GM12878 (cell line): ENCODE data around the gene SLC38A1. TPM values are rescaled to one million over a fixed set of nuclear protein-coding genes. Genes with fewer than 3 reads are reported as not detected.

ENCODE experiments used
- ATAC-seq: fragments of 200-7000 bp; cut with Tn5 transposase; 3 replicates; pipeline ENCODE4 v1.9.1; 2020; ENCODE audit warnings: mild to moderate bottlenecking, moderate library complexity
- BruUV-seq: library from RNA; stranded (reverse); fragments of 400-500 nt; replicated peaks from 2 replicates; lab custom pipeline; 2021; lab: Mats Ljungman, UMichigan
- CTCF ChIA-PET: fragments of 300-600 bp; sonication (Branson Sonifier 250); formaldehyde crosslinking; extraction: SDS; loops from one replicate; lab custom pipeline; 2021; ENCODE audit warnings: inconsistent platforms; lab: Yijun Ruan, JAX
- POLR2A ChIA-PET: fragments of 350-600 bp; formaldehyde crosslinking; extraction: SDS; loops from one replicate; lab custom pipeline; 2021; ENCODE audit warnings: inconsistent platforms; lab: Charles Lee
- RAD21 ChIA-PET: fragments of 300-600 bp; sonication (Branson Sonifier 250); formaldehyde crosslinking; loops from one replicate; lab custom pipeline; 2023; ENCODE audit warnings: antibody characterized with exemption; ENCODE audit not compliant: unreplicated experiment; lab: Charles Lee
- SMC1A ChIA-PET: fragments of 300-600 bp; sonication (Branson Sonifier 250); formaldehyde crosslinking; loops from one replicate; lab custom pipeline; 2023; ENCODE audit not compliant: unreplicated experiment, uncharacterized antibody; lab: Charles Lee
- DNase-seq: peaks from one replicate; pipeline ENCODE4 v3.0.0-alpha.2; 2011; ENCODE audit warnings: low read depth, low spot score
- FAIRE-seq: peaks from 3 replicates; lab custom pipeline; 2011; peaks lifted over from hg19 to GRCh38; lab: Jason Lieb, UNC
- H2AFZ ChIP-seq: 2 replicates; pipeline ENCODE4 v1.6.0; 2011; ENCODE audit warnings: low read depth, low read length, control low read depth; ENCODE audit not compliant: control insufficient read depth
- H3K27ac ChIP-seq: 2 replicates; pipeline ENCODE4 v1.5.1; 2011; ENCODE audit warnings: control low read depth; ENCODE audit not compliant: control insufficient read depth, insufficient read depth
- H3K27me3 ChIP-seq, 2 experiments: replicated peaks in 1 of 2; 2 replicates each; pipeline versions ENCODE4 v1.6.0 to v1.6.1; 2011; ENCODE audit warnings: low read length in 1 of 2; ENCODE audit not compliant: control insufficient read depth in 2 of 2, insufficient read depth in 2 of 2
- H3K36me3 ChIP-seq, 2 experiments: 2 replicates each; pipeline ENCODE4 v1.5.1; 2011; ENCODE audit warnings: low read length in 1 of 2; ENCODE audit not compliant: control insufficient read depth in 2 of 2, insufficient read depth in 2 of 2
- H3K4me1 ChIP-seq: 2 replicates; pipeline ENCODE4 v1.6.1; 2011; ENCODE audit warnings: mild to moderate bottlenecking, low read length, moderate library complexity, mixed read lengths; ENCODE audit not compliant: control insufficient read depth, insufficient read depth
- H3K4me2 ChIP-seq: 2 replicates; pipeline ENCODE4 v1.6.0; 2011; ENCODE audit warnings: control low read depth; ENCODE audit not compliant: control insufficient read depth, insufficient read depth
- H3K4me3 ChIP-seq: fragments of 200-600 bp; sonication (generic); 2 replicates; pipeline ENCODE4 v1.5.1; 2016
- H3K79me2 ChIP-seq: 2 replicates; pipeline ENCODE4 v1.6.0; 2011; ENCODE audit warnings: low read length; ENCODE audit not compliant: control insufficient read depth, insufficient read depth
- H3K9ac ChIP-seq: 2 replicates; pipeline ENCODE4 v1.8.0; 2011; ENCODE audit warnings: low read length, control low read depth, mixed read lengths; ENCODE audit not compliant: control insufficient read depth, insufficient read depth
- H3K9me3 ChIP-seq: replicated peaks from 3 replicates; pipeline ENCODE4 v1.5.1; 2011; ENCODE audit warnings: mild to moderate bottlenecking, low read length; ENCODE audit not compliant: control insufficient read depth, insufficient read depth
- H4K20me1 ChIP-seq: 2 replicates; pipeline ENCODE4 v1.6.0; 2011; ENCODE audit not compliant: control insufficient read depth, insufficient read depth
- BCL11A ChIP-seq: IDR thresholded peaks from 2 replicates; pipeline ENCODE4 v1.6.1; 2011; ENCODE audit warnings: low read depth, low read length
- CREB1 ChIP-seq: IDR thresholded peaks from 2 replicates; pipeline ENCODE4 v1.6.1; 2012; ENCODE audit warnings: low read depth, mild to moderate bottlenecking, inconsistent platforms
- CTCF ChIP-seq, 3 experiments: IDR thresholded peaks in 2 of 3; conservative IDR thresholded peaks in 1 of 3; 2 replicates each; pipeline ENCODE4 v1.5.1; 2011; ENCODE audit warnings: low read depth in 3 of 3, low read length in 3 of 3, mild to moderate bottlenecking in 3 of 3, control low read depth in 2 of 3, moderate library complexity in 2 of 3, inconsistent platforms in 1 of 3, mixed read lengths in 1 of 3; ENCODE audit not compliant: control insufficient read depth in 2 of 3, insufficient read depth in 1 of 3; ENCODE audit errors: extremely low read depth in 1 of 3
- KAT2A ChIP-seq: conservative IDR thresholded peaks from 2 replicates; pipeline ENCODE4 v1.6.1; 2011; ENCODE audit warnings: low read depth, low read length; ENCODE audit not compliant: control insufficient read depth
- MXI1 ChIP-seq: fragments of 150-350 bp; IDR thresholded peaks from 2 replicates; pipeline ENCODE4 v1.6.1; 2011; ENCODE audit warnings: low read depth, mild to moderate bottlenecking, inconsistent platforms, low read length, improper control_type of control experiment
- POLR2AphosphoS5 ChIP-seq: IDR thresholded peaks from 2 replicates; pipeline ENCODE4 v1.6.1; 2011; ENCODE audit warnings: mild to moderate bottlenecking, low read length, inconsistent platforms
- STAT1 ChIP-seq: fragments of 450-650 bp; conservative IDR thresholded peaks from 2 replicates; pipeline ENCODE4 v1.6.1; 2014; ENCODE audit warnings: antibody characterized with exemption, mild to moderate bottlenecking
- ZBTB33 ChIP-seq: fragments of 450-650 bp; IDR thresholded peaks from 2 replicates; pipeline ENCODE4 v1.6.1; 2017; ENCODE audit warnings: mild to moderate bottlenecking
- in situ Hi-C: fragments of 300-500 bp; cut with MboI; formaldehyde crosslinking; loops from 9 replicates; pipeline ENCODE4 v1.14.3; 2018; ENCODE audit warnings: mixed read lengths
- intact Hi-C: fragments of 100-400 bp; cut with micrococcal nuclease; formaldehyde crosslinking; loops from one replicate; pipeline ENCODE4 v1.14.2; 2022; ENCODE audit not compliant: unreplicated experiment
- polyA plus RNA-seq, 11 experiments: library from polyadenylated mRNA; depleted of rRNA in 4 of 11; unstranded in 6 of 11; stranded (reverse) in 5 of 11; fragments of >200 nt; fragmentation: Nextera tagmentation in 4 of 11; fragmentation: Illumina TruSeq in 1 of 11; extraction: Ambion mirVana in 4 of 11; extraction: Trizol in 1 of 11; gene quantifications; 1 replicate in 1 of 11; 2 replicates in 10 of 11; pipeline versions ENCODE4 v1.2.1 to v1.2.3, GENCODE V29; 2011 to 2016; ENCODE audit warnings: inconsistent platforms in 2 of 11, missing spikeins in 2 of 11, low read depth in 1 of 11
- total RNA-seq, 4 experiments: library from RNA; depleted of rRNA in 3 of 4; stranded (reverse); fragments of >200 nt in 3 of 4; fragmentation: Illumina TruSeq in 1 of 4; extraction: Trizol in 1 of 4; gene quantifications; 2 replicates each; pipeline versions ENCODE4 v1.2.1 to v1.2.3, GENCODE V29; 2013 to 2021

Gene SLC38A1
- total and polyA plus RNA-seq, 10 of the 15 experiments (the other 5 are each of a cell fraction or from before 2014, with no cell fraction given): 38.1 to 191 (median 144) TPM

DNA sequence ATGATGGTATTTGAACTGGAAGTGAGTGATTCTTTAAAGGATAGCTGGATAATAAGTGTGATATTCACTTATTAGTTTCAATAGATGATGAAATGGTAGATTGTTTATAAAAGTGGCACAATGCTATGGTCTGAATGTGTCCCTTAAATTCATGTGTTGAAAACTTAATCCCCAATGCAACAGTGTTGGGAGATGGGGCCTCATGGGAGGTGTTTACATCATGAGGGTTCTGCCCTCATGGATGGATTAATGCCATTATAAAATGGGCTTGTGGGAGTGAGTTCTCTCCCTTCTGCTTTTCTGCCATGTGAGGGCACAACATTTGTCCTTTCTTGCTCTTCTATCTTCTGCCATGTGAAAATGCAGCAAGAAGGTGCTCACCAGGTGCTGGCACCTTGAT lies 134.0 kb downstream of the SLC38A1 start:
- no TSS peak for BruUV-seq
- POLR2A ChIA-PET: no interaction called here
- no peak for FAIRE-seq
- CTCF ChIA-PET: interaction anchor here (1.0 to 4.1 kb wide), 2 partner anchors 10 to 23 kb away, joined by 3 to 30 read pairs; no protein-coding TSS in a partner anchor
- RAD21 ChIA-PET: no interaction called here
- Histone ChIP-seq H3K27me3 (no peaks in the 10 kb centered on the region; a peak in 1 of 4 replicates), H3K4me3 (no peak overlapping the region), H3K79me2 (no peaks in the 10 kb centered on the region), H3K9me3 (no peaks in the 10 kb centered on the region), H3K4me1 (no peaks in the 10 kb centered on the region), H2AFZ (no peak overlapping the region), H3K9ac (no peak overlapping the region), H3K27ac (no peak overlapping the region), H3K4me2 (no peak overlapping the region), H3K36me3 (no peaks in the 10 kb centered on the region), H4K20me1 (no peaks in the 10 kb centered on the region)
- in situ Hi-C loops (loop anchor here (25.0 kb wide), 2 partner anchors 527 to 877 kb away; no protein-coding TSS in a partner anchor), intact Hi-C loops (loop anchor here (5.0 kb wide), 2 partner anchors 143 to 527 kb away; partner anchors contain the start of gene SCAF11)
- no peak for TF ChIP-seq POLR2AphosphoS5
- no peak for TF ChIP-seq BCL11A
- TF ChIP-seq MXI1: no peak
- TF ChIP-seq CREB1: no peak
- TF ChIP-seq KAT2A: no peak
- no peak for TF ChIP-seq STAT1
- TF ChIP-seq ZBTB33: no peak
- no peak for TF ChIP-seq CTCF (IDR thresholded peaks at IDR 0.05 in 2 of 3, conservative IDR thresholded peaks at IDR 0.05 in 1 of 3; ENCODE audit: control insufficient read depth in 2 of 3, extremely low read depth in 1 of 3, insufficient read depth in 1 of 3, low read depth in 3 of 3, low read length in 3 of 3)
- no peak for DNase-seq
- ATAC-seq: no peak
- SMC1A ChIA-PET: interaction anchor here (0.6 to 2.0 kb wide), 3 partner anchors 9 to 788 kb away, joined by 3 to 8 read pairs (median 4); no protein-coding TSS in a partner anchor
